Measurements from ENCODE around the gene SMARCA4.
A peak's percentile ranks its signal among the peaks of the same experiment; 100 is the strongest.

Gene SMARCA4

GRCh38 chr19:10922638-10923014 lies 38.2 kb upstream of the SMARCA4 start:
- TF ChIP-seq, protein P1, sequence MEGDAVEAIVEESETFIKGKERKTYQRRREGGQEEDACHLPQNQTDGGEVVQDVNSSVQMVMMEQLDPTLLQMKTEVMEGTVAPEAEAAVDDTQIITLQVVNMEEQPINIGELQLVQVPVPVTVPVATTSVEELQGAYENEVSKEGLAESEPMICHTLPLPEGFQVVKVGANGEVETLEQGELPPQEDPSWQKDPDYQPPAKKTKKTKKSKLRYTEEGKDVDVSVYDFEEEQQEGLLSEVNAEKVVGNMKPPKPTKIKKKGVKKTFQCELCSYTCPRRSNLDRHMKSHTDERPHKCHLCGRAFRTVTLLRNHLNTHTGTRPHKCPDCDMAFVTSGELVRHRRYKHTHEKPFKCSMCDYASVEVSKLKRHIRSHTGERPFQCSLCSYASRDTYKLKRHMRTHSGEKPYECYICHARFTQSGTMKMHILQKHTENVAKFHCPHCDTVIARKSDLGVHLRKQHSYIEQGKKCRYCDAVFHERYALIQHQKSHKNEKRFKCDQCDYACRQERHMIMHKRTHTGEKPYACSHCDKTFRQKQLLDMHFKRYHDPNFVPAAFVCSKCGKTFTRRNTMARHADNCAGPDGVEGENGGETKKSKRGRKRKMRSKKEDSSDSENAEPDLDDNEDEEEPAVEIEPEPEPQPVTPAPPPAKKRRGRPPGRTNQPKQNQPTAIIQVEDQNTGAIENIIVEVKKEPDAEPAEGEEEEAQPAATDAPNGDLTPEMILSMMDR (conservative IDR thresholded peaks at IDR 0.05; ENCODE audit: low read length) = no peak
- H3K4me3 ChIP-seq (ENCODE audit: low read length) = no peak overlapping the region
- no peak for DNase-seq (ENCODE audit: low read depth)

- no peak overlapping the region for H3K4me3 ChIP-seq (ENCODE audit: low read length)
- TF ChIP-seq, protein P1 (conservative IDR thresholded peaks at IDR 0.05; ENCODE audit: low read length) = no peak
- DNase-seq (ENCODE audit: low read depth) = no peak
These were observed 37.3 kb upstream of the SMARCA4 start for GRCh38 chr19:10923260-10924112.

GRCh38 chr19:10924597-10924996 lies 36.2 kb upstream of the SMARCA4 start:
- no peak for DNase-seq (ENCODE audit: low read depth)
- H3K4me3 ChIP-seq (ENCODE audit: low read length) = no peak overlapping the region
- TF ChIP-seq, protein P1 (conservative IDR thresholded peaks at IDR 0.05; ENCODE audit: low read length) = no peak

GRCh38 chr19:10927730-10928562 lies 32.9 kb upstream of the SMARCA4 start:
- H3K4me3 ChIP-seq (ENCODE audit: low read length) = peak overlapping the region; percentile 84
- peak; percentile 25 for DNase-seq (ENCODE audit: low read depth)
- TF ChIP-seq, protein P1 (conservative IDR thresholded peaks at IDR 0.05; ENCODE audit: low read length) = no peak

- H3K4me3 ChIP-seq (ENCODE audit: low read length) = peak within 1 kb of the TSS; percentile 84
- peak; percentile 98 for DNase-seq (ENCODE audit: low read depth)
- TF ChIP-seq, protein P1 (conservative IDR thresholded peaks at IDR 0.05; ENCODE audit: low read length) = no peak
These were observed 32.0 kb upstream of the SMARCA4 start, which contains the start of the genes TIMM29 and YIPF2 for GRCh38 chr19:10928563-10929401. TSS of gene TIMM29 (plus strand) at chr19:10928811. CDS start at chr19:10928823, 12 bp downstream. TSS of gene YIPF2 (minus strand) at chr19:10928639. CDS start at chr19:10928410, 229 bp downstream.

GRCh38 chr19:10929402-10929794 lies 31.4 kb upstream of the SMARCA4 start:
- no peak for DNase-seq (ENCODE audit: low read depth)
- TF ChIP-seq, protein P1 (conservative IDR thresholded peaks at IDR 0.05; ENCODE audit: low read length) = no peak
- peak overlapping the region; percentile 84 for H3K4me3 ChIP-seq (ENCODE audit: low read length)

Measured in AG10803 (cell line).